MM.1S (cell line): ENCODE data around the gene FHIT.

ENCODE experiments used
- CTCF ChIP-seq: fragments of 300-600 bp; sonication (generic); IDR thresholded peaks from 2 replicates; pipeline ENCODE4 v1.5.1; 2016; ENCODE audit warnings: antibody characterized with exemption, low read length, mixed read lengths
- EZH2 ChIP-seq: fragments of 300-600 bp; sonication (generic); optimal IDR thresholded peaks from 2 replicates; pipeline ENCODE3; 2017; ENCODE audit warnings: low read depth, mild to moderate bottlenecking, antibody characterized with exemption, low read length, mixed read lengths
- EZH2phosphoT487 ChIP-seq: fragments of 300-600 bp; sonication (generic); IDR thresholded peaks from 2 replicates; pipeline ENCODE4 v1.6.1; 2018; ENCODE audit warnings: antibody characterized with exemption, low read length

- TF ChIP-seq CTCF (no peak), EZH2 (no peak), EZH2phosphoT487 (no peak)
Observed at GRCh38 chr3:60603860-60604259, 647.4 kb downstream of the FHIT start.
